DND-41 (cell line): ENCODE data around the gene MEIG1.

ENCODE experiments used
- CTCF ChIP-seq: IDR thresholded peaks from 2 replicates; pipeline ENCODE4 v1.5.1; 2012; ENCODE audit warnings: borderline replicate concordance, low read length, moderate library complexity, mild to moderate bottlenecking; ENCODE audit not compliant: poor library complexity, severe bottlenecking; ENCODE audit errors: extremely low read depth
- EZH2 ChIP-seq: IDR thresholded peaks from 3 replicates; pipeline ENCODE4 v1.6.1; 2012; ENCODE audit warnings: borderline replicate concordance, low read depth, mild to moderate bottlenecking, moderate library complexity, low read length, inconsistent platforms; ENCODE audit not compliant: severe bottlenecking

- no peak for TF ChIP-seq CTCF
- no peak for TF ChIP-seq EZH2
Measured at GRCh38 chr10:14947268-14947667, 11.9 kb upstream of the MEIG1 start.
